Thoracic aorta (tissue), 2 donors: Measurements from ENCODE around the gene MEGF10. TPM values are rescaled to one million over a fixed set of nuclear protein-coding genes. Genes with fewer than 3 reads are reported as not detected.

Experiments used
- ATAC-seq: fragments of 150-250 bp; one replicate; pipeline ENCODE4 v1.8.0; 2017; ENCODE audit warnings: low read depth; ENCODE audit not compliant: insufficient number of reproducible peaks, low FRiP score
- DNase-seq: peaks from one replicate; pipeline ENCODE4 v3.0.0-alpha.2; 2020; ENCODE audit warnings: low spot score
- H3K27ac ChIP-seq, 2 donors: fragments of 200-600 bp; sonication (generic); 1 replicate in 1 of 2; 2 replicates in 1 of 2; pipeline ENCODE4 v1.5.1; 2016; ENCODE audit warnings: mild to moderate bottlenecking in 2 of 2, moderate library complexity in 2 of 2
- H3K27me3 ChIP-seq: fragments of 200-600 bp; sonication (generic); replicated peaks from 2 replicates; pipeline ENCODE4 v1.6.0; 2016; ENCODE audit warnings: mild to moderate bottlenecking; ENCODE audit not compliant: insufficient read depth
- H3K36me3 ChIP-seq: fragments of 200-600 bp; sonication (generic); one replicate; pipeline ENCODE4 v1.5.1; 2016
- H3K4me1 ChIP-seq, 2 donors: fragments of 200-600 bp; sonication (generic); 1 replicate in 1 of 2; 2 replicates in 1 of 2; pipeline versions ENCODE4 v1.5.1 to v1.6.0; 2016; ENCODE audit warnings: low read depth in 2 of 2, mild to moderate bottlenecking in 1 of 2; ENCODE audit not compliant: control insufficient read depth in 1 of 2
- H3K4me3 ChIP-seq: fragments of 200-600 bp; sonication (generic); 2 replicates; pipeline ENCODE4 v1.5.1; 2016; ENCODE audit warnings: mild to moderate bottlenecking
- H3K9me3 ChIP-seq: fragments of 200-600 bp; sonication (generic); 2 replicates; pipeline ENCODE4 v1.5.1; 2016
- total RNA-seq, 2 donors: library from RNA; depleted of rRNA; stranded (reverse); fragments of >200 nt; gene quantifications; one replicate each; pipeline versions ENCODE4 v1.1.0 to v1.2.3, GENCODE V29; 2016
- TF ChIP-seq, protein P1 (sequence below): fragments of 200-600 bp; sonication (generic); IDR thresholded peaks from one replicate; pipeline ENCODE4 v1.5.1; 2019; ENCODE audit warnings: antibody characterized with exemption

Gene MEGF10
- total RNA-seq, 2 donors from 2014 or later: under 0.01 to 0.21 TPM

DNA sequence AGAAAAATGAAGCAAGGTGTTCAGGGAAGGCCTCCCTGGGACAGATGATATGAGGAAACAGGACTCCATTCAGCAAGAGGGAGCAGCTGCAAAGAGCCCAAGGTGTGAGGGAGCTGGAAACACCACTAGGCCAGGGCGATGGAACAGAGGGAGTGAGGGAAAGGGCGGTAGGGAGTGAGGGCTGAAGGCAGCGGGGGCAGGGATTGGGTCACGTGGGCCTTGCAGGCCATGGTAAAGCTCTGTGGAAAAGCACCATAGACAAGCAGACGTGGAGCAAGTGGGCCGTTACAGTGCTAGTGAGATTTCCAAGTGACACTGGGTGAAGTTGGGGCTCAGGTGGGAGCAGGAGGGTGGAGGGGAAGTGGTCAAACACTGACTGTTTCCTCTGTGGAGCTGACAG is 216.0 kb downstream of the MEGF10 start:
- no peaks in the 10 kb centered on the region for H3K9me3 ChIP-seq

DNA sequence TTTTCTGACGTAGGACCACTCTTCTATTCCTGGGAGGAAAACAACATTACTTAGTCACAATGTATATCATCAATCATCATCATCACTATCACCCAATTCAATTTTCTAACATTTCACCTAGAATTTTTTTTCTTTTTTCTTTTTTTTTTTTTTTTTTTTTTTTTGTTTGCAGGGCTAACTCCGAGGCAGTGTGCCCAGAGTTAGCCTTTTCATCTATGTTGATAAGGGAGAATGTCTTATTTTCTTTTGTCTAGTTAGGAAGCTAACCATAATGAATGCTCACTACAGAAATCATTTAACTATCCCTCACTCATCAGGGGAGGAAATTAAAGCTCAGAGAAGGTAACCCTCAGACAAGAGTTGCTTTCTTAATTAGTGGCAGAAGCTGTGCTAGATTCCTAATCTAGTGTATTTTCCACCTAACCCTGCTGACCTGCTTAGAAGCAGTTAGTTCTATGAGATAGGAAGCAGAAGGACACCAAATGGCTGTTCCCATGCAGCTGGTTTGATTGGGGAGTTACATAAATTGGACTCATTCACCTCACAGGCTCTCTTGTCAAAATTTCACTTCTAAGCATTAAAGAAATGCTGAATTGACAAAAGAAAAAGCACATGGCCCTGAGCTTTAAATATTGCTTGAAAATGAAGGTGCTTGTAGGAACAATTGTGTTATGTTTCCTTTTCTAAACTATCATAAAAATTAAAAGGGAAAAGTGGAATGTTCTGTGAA is 218.2 kb downstream of the MEGF10 start:
- no peak for ATAC-seq
- TF ChIP-seq, protein P1, sequence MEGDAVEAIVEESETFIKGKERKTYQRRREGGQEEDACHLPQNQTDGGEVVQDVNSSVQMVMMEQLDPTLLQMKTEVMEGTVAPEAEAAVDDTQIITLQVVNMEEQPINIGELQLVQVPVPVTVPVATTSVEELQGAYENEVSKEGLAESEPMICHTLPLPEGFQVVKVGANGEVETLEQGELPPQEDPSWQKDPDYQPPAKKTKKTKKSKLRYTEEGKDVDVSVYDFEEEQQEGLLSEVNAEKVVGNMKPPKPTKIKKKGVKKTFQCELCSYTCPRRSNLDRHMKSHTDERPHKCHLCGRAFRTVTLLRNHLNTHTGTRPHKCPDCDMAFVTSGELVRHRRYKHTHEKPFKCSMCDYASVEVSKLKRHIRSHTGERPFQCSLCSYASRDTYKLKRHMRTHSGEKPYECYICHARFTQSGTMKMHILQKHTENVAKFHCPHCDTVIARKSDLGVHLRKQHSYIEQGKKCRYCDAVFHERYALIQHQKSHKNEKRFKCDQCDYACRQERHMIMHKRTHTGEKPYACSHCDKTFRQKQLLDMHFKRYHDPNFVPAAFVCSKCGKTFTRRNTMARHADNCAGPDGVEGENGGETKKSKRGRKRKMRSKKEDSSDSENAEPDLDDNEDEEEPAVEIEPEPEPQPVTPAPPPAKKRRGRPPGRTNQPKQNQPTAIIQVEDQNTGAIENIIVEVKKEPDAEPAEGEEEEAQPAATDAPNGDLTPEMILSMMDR: no peak
- H3K4me1 ChIP-seq: no peaks in the 10 kb centered on the region
- no peaks in the 10 kb centered on the region for H3K27me3 ChIP-seq
- H3K4me3 ChIP-seq: no peak overlapping the region
- H3K9me3 ChIP-seq: no peaks in the 10 kb centered on the region
- no peak overlapping the region for H3K27ac ChIP-seq
- no peaks in the 10 kb centered on the region for H3K36me3 ChIP-seq
- no peak for DNase-seq

More for the DNA sequence above, 216.0 kb downstream of the MEGF10 start:
- no peak overlapping the region for H3K4me3 ChIP-seq
- H3K27ac ChIP-seq: no peak overlapping the region
- H3K36me3 ChIP-seq: no peaks in the 10 kb centered on the region
- no peaks in the 10 kb centered on the region for H3K27me3 ChIP-seq
- ATAC-seq (no peak), DNase-seq (no peak)
- TF ChIP-seq, protein P1: no peak
- no peaks in the 10 kb centered on the region for H3K4me1 ChIP-seq

Other genes starting within 250 kb of the MEGF10 start
- gene C5orf63, start 217.3 kb upstream of the MEGF10 start, total RNA-seq: 1 to 10 TPM; 1.1 to 2.0 TPM
- 10 to 100 TPM; 28.7 to 41.6 TPM for gene PRRC1, start 226.8 kb downstream of the MEGF10 start, total RNA-seq